Activated T-cell treated with anti-CD3 and anti-CD28 coated beads, Interleukin-2, amount 50 U/mL, for 24 hours (primary cell): ENCODE results near the gene MACROD2.

Experiments
- DNase-seq: peaks from one replicate; pipeline ENCODE4 v3.0.0-alpha.2; 2020
- H3K27ac Mint-ChIP-seq: 2 replicates; pipeline ENCODE4 v1.8.0; 2020; ENCODE audit warnings: mild to moderate bottlenecking, mixed read lengths
- H3K27me3 Mint-ChIP-seq: 2 replicates; pipeline ENCODE4 v1.8.0; 2020; ENCODE audit warnings: mixed read lengths
- H3K36me3 Mint-ChIP-seq: 2 replicates; pipeline ENCODE4 v1.8.0; 2020; ENCODE audit warnings: low read depth, mixed read lengths
- H3K4me1 Mint-ChIP-seq: 2 replicates; pipeline ENCODE4 v1.8.0; 2020; ENCODE audit warnings: low read depth, mixed read lengths
- H3K4me3 Mint-ChIP-seq: 2 replicates; pipeline ENCODE4 v1.8.0; 2020; ENCODE audit warnings: mild to moderate bottlenecking, moderate library complexity, mixed read lengths
- H3K9me3 Mint-ChIP-seq: 2 replicates; pipeline ENCODE4 v1.8.0; 2020; ENCODE audit warnings: mixed read lengths

Gene MACROD2

DNA sequence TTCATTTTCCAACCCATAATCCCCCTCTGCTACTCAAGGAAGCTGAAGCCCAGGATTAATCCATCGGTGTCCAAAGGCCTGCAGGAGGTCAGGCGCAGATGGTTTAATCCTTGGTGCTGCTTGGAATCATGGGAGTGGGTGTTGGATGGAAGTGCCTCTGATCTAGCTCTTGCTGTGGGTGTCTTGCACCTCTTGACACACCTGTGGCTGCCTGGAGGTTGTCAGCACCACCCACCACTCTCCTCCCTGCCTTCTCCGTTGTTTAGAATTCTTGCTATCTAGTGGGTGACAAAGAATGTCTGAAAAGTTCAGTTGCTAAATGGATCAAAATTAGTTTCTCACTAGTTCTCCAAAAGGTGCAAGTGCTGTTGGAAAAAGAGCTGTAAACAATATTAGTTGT lies 1416.5 kb downstream of the MACROD2 start:
- DNase-seq, result no peak
- Mint-ChIP-seq H3K27me3 (no peaks in the 10 kb centered on the region), H3K4me1 (no peaks in the 10 kb centered on the region), H3K9me3 (peaks cover 3% of the 10 kb centered on the region), H3K27ac (no peak overlapping the region), H3K4me3 (no peak overlapping the region), H3K36me3 (no peaks in the 10 kb centered on the region)

DNA sequence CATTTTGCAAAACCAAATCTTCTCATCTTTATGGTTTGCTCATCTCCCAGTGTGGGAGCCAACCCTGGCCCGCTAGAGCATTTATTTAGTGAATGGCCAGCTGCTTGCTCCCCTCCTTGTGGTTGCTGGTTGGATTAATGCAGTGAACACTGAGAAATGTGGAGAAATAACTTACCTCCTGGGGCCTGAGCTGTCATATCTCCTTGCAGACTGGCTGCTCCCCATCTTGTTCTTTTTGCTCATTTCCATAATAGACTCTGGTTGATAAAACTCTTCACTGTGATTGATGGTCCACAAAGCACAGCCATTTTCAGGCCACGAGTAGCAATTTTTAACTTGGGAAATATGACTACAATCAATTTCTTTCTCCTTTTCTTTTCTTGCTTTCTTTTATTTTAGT lies 1420.6 kb downstream of the MACROD2 start:
- DNase-seq, result no peak
- H3K4me3 Mint-ChIP-seq, result no peak overlapping the region
- H3K36me3 Mint-ChIP-seq, result no peaks in the 10 kb centered on the region
- H3K27ac Mint-ChIP-seq, result no peak overlapping the region
- H3K27me3 Mint-ChIP-seq, result no peaks in the 10 kb centered on the region
- H3K9me3 Mint-ChIP-seq, result no peaks in the 10 kb centered on the region
- H3K4me1 Mint-ChIP-seq, result no peaks in the 10 kb centered on the region

DNA sequence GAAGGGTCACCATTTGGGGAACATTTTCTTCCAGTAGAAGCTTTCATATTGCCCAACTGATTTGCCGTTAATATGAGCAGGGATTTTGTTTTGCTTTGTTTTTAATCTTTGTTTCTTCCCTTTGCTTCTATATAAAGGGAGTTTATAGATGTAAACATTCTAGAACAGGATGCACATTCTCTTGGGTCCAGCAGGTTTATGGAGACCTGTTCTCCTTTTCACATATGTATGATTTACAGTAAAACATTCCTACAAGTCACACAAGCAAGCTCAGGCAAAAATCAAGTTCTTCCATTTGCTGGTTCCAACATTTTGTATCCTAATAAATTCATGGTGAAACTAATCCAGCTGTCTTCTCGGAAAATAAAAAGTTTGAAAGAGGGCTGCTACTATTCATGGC lies 1424.5 kb downstream of the MACROD2 start:
- Mint-ChIP-seq H3K4me1 (no peaks in the 10 kb centered on the region), H3K27ac (no peak overlapping the region), H3K4me3 (no peak overlapping the region), H3K27me3 (no peaks in the 10 kb centered on the region), H3K36me3 (no peaks in the 10 kb centered on the region), H3K9me3 (peaks cover 3% of the 10 kb centered on the region)
- DNase-seq, result no peak

DNA sequence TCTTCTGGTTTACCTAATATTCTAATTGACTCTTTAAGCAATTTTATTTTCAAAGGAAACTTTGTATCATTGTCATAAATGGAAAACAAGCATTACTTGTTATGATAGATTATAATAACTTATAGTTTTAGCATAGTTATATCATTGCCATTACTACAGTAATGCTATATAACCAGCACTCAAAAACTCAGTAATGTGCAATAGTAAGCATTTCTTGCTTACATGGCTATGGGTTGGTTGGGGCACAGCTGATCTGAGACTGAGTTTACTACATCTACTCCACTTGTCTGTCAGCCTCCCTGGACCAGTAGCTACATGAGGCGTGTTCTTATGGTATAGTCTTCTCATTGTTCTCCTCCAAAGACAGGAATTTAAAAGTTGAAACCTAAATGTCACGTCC lies 1427.7 kb downstream of the MACROD2 start:
- no peaks in the 10 kb centered on the region for H3K36me3 Mint-ChIP-seq
- no peaks in the 10 kb centered on the region for H3K27me3 Mint-ChIP-seq
- no peak overlapping the region for H3K27ac Mint-ChIP-seq
- no peak overlapping the region for H3K4me3 Mint-ChIP-seq
- H3K4me1 Mint-ChIP-seq, result no peaks in the 10 kb centered on the region
- DNase-seq, result no peak
- peaks cover 14% of the 10 kb centered on the region for H3K9me3 Mint-ChIP-seq

DNA sequence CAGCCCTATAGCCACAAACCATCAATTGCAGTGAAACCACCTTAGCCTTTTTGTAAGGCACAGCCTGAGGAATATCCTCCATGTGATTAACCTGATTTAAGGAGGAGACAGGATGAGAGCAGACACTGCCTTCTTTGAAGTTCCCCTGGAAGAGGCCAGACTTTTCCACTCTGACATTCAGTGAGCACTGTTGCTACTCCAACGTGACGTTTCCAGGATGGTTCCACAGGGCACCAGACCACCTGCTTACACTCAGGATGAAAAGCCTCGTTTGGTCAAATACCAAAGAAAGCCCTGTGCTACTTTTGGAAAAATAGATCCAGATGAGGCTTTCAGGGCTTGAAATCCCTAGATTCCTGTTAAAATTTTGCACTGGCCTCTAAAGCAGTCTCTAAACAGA lies 1444.2 kb downstream of the MACROD2 start:
- no peak for DNase-seq
- Mint-ChIP-seq H3K36me3 (no peaks in the 10 kb centered on the region), H3K4me3 (no peak overlapping the region), H3K27me3 (no peaks in the 10 kb centered on the region), H3K27ac (no peak overlapping the region), H3K4me1 (no peaks in the 10 kb centered on the region), H3K9me3 (peaks cover 11% of the 10 kb centered on the region)

DNA sequence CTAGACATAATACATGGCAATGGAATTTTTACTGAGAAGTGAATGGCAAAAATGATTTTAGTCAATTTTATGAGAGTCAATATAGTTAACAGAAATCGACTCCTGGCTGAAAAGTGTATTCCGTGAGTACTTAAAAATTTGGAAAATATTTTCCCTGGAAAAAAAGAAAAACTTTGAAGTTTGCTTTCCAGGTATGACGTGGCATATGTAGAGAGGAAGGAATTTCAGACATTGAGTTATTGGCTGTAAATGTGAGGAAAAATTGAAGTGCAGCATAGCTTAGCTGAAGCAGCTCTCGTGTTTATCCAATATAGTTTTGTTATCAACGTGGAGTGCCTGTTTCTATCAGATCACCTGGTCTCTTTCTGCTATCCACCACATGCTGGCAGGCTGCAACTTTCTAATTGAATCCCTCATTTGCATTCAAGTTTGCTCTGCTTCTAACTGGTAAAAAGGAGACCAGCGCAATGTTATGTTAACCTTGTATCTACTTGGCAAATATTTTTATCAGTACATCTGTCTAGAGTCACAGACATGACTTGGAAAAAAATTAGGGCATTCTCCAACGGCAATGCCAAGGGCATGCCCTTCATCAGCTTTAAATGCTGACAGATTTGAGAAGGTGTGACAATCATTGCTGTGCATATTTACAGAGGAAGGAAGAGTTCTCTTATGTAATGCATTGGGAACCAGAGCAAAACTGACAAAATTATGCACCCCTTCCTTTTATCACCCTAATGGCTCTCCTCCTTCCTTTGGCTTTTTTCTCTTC lies 1444.9 kb downstream of the MACROD2 start:
- H3K27ac Mint-ChIP-seq, result no peak overlapping the region
- H3K9me3 Mint-ChIP-seq, result peaks cover 9% of the 10 kb centered on the region
- no peaks in the 10 kb centered on the region for H3K4me1 Mint-ChIP-seq
- H3K27me3 Mint-ChIP-seq, result no peaks in the 10 kb centered on the region
- no peaks in the 10 kb centered on the region for H3K36me3 Mint-ChIP-seq
- H3K4me3 Mint-ChIP-seq, result no peak overlapping the region
- DNase-seq, result no peak

DNA sequence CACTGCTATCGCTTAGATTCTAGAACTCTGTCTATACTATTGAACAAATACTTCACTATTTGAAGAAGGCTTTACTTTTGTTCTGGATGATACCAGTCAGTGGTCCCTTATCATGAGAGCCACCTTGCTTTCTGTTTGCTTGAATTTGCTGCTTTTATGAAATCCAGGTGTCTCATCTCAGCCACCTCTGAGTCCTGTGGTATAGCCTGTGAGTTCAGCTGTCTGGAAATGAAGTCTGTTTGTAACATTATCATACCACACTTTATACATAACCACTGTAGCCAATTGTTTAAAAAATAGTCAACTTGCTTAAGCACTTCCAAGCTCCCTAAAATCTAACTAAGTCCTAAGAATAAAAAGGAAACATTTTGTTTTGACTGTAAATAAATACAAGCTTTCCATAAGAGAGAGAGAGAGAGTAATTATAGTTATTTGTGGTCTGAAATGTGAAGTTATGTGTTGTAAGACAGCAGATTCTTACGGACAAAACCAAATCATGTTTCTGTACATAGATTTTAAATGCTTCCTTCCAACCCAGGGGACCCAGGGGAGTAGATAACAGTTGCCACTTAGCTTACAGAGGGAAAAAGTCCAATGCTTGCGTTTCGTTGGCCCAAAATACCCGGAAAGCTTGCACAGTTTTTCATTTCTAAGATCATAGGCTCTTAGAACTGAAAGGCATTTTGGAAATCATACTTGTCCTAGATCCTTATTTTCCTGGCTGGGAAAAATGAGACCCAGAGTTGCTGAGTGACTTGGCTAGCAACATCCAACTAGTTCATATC lies 1449.9 kb downstream of the MACROD2 start:
- no peaks in the 10 kb centered on the region for H3K36me3 Mint-ChIP-seq
- H3K4me1 Mint-ChIP-seq, result no peaks in the 10 kb centered on the region
- H3K27me3 Mint-ChIP-seq, result no peaks in the 10 kb centered on the region
- DNase-seq, result no peak
- peaks cover 5% of the 10 kb centered on the region for H3K9me3 Mint-ChIP-seq
- H3K4me3 Mint-ChIP-seq, result no peak overlapping the region
- no peak overlapping the region for H3K27ac Mint-ChIP-seq

DNA sequence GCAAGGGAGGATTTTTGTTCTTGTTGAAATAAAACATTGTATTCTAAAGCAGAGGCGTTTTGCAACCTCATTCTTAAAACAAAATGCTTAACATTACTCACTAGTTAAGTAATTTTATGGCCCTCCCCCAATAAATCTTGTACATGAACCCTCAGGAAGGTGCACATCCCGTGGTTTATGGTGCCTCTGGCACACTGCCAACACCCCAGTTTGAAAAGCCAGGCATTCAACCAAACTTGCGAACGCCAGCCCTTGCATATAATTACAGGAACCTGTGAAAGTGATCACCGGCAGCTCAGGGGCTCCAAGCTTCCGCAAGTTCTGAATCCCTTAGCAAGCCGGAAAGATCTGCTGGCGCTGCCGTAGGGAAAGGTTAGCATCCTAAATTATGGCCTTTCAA lies 1451.1 kb downstream of the MACROD2 start:
- no peaks in the 10 kb centered on the region for H3K27me3 Mint-ChIP-seq
- no peaks in the 10 kb centered on the region for H3K4me1 Mint-ChIP-seq
- H3K9me3 Mint-ChIP-seq, result peaks cover 5% of the 10 kb centered on the region
- no peak overlapping the region for H3K27ac Mint-ChIP-seq
- no peak for DNase-seq
- H3K36me3 Mint-ChIP-seq, result no peaks in the 10 kb centered on the region
- H3K4me3 Mint-ChIP-seq, result no peak overlapping the region

DNA sequence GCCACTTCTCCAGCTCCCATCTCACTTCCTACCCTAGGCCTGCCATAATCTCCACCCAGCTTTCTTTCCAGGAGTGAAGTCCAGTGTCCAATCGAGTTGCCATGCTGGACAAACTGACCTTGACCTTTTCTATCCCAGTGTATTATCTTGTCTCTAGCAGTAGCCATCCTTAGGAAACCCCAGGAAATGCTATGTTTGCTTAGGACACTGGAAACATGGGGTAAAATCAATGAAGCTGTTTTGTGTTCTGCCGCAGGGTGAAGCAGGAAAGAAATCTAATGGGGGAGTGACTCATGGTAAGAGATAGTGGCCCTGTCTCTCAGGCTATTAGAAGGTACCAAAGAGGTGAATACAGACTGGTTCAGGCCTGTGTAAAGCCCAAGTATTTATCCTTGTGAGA lies 1452.2 kb downstream of the MACROD2 start:
- H3K4me1 Mint-ChIP-seq, result no peaks in the 10 kb centered on the region
- no peak for DNase-seq
- no peak overlapping the region for H3K27ac Mint-ChIP-seq
- no peak overlapping the region for H3K4me3 Mint-ChIP-seq
- H3K27me3 Mint-ChIP-seq, result no peaks in the 10 kb centered on the region
- H3K36me3 Mint-ChIP-seq, result no peaks in the 10 kb centered on the region
- peaks cover 3% of the 10 kb centered on the region for H3K9me3 Mint-ChIP-seq

DNA sequence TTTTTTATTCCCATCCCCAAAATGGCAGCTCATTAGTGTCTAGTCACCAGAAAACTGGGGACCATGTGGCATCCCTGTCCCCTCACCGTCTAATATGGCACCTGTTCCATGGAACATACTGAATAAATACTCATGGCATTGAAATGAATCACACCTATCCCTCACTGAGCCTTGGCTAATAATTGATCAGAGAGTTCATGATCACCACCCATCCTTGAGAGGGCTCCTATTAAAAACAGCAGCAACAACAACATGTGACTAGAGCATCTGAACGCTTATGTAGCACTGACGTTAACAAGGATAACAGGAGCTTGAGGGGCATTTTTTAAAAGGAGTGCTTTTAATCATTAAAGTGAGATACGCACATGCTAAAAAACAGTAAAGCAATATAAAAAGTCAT lies 1453.7 kb downstream of the MACROD2 start:
- Mint-ChIP-seq H3K4me3 (no peak overlapping the region), H3K27me3 (no peaks in the 10 kb centered on the region), H3K4me1 (no peaks in the 10 kb centered on the region), H3K9me3 (peaks cover 3% of the 10 kb centered on the region), H3K27ac (no peak overlapping the region), H3K36me3 (no peaks in the 10 kb centered on the region)
- DNase-seq, result no peak

DNA sequence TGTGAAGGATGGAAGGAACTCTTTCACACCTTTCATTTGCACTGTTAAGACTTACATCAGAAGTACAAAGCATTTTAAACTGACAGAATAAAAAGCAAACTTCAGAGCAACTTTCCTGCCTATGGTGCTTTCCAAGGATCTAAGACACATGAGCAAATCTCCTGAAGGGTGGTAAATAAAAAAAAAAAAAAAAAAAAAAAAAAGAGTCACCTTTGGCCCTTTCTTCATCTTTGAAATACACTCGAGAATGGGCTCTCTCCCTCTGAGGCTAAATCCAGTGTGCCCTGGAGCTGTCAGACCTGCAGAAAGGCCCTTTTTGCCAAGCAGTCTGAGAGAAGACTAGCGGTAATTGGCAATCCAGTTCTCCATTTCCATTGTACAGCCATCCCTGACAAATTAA lies 1455.9 kb downstream of the MACROD2 start:
- no peak overlapping the region for H3K4me3 Mint-ChIP-seq
- DNase-seq, result no peak
- no peaks in the 10 kb centered on the region for H3K4me1 Mint-ChIP-seq
- H3K9me3 Mint-ChIP-seq, result peaks cover 3% of the 10 kb centered on the region
- no peaks in the 10 kb centered on the region for H3K36me3 Mint-ChIP-seq
- no peak overlapping the region for H3K27ac Mint-ChIP-seq
- H3K27me3 Mint-ChIP-seq, result no peaks in the 10 kb centered on the region

DNA sequence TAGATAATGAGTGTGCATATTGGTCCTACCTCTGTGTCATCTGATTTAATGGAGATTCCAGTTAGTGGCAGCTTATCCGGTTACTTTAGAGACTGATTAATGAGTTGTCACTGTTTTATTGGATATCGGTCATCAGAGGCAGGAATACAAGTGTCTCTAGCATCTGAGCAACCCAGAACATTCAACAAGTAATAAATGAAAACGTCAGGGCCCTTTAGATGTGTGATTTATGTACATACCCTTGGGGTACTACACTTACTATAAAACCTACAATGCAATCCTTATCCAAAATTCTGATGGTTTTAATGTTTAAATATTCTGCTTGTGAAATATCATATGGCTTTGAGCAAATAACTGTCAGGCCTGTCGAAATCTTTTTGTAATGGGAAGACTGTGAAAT lies 1460.0 kb downstream of the MACROD2 start:
- DNase-seq, result no peak
- H3K4me3 Mint-ChIP-seq, result no peak overlapping the region
- no peak overlapping the region for H3K27ac Mint-ChIP-seq
- H3K9me3 Mint-ChIP-seq, result peaks cover 4% of the 10 kb centered on the region
- no peaks in the 10 kb centered on the region for H3K36me3 Mint-ChIP-seq
- H3K4me1 Mint-ChIP-seq, result no peaks in the 10 kb centered on the region
- H3K27me3 Mint-ChIP-seq, result no peaks in the 10 kb centered on the region

DNA sequence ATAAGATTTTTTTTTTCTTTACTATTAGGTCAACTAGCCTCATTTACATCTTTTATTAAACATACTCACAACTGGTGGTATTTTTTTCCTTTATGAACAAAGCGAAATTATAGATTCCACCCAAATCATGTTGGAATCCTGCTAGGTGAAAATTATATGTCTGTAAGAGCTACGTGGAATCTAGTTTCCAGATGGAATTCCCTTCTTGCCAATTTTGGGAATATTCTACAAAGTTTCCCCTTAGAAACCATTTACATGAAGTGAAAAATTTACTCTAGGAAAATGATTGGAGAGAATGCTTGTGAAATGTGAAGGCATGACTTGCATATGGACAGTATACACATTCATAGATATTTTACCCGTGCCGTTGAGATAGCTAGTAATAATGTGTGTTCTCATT lies 1466.6 kb downstream of the MACROD2 start:
- Mint-ChIP-seq H3K4me1 (no peaks in the 10 kb centered on the region), H3K27ac (no peak overlapping the region), H3K9me3 (peaks cover 11% of the 10 kb centered on the region), H3K4me3 (no peak overlapping the region), H3K36me3 (no peaks in the 10 kb centered on the region), H3K27me3 (no peaks in the 10 kb centered on the region)
- no peak for DNase-seq

DNA sequence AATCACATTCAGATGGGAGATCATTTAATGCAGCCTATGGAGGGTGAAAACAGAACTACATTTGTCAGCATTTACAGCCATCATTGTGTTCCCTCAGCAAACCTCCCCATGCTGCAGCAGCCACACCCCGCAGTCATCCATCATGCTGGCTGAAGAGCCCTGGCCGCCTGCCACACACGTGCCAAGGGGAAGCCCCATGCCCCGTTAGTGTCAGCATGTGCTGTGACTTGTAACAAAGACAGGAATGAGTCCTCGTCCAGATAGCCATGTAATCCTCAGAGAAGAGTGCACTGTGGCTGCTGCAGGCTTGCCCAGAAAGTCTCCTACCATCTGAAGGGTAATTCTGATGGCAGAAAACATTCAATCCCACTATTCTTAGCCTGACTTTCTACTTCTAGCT lies 1480.2 kb downstream of the MACROD2 start:
- Mint-ChIP-seq H3K27me3 (no peaks in the 10 kb centered on the region), H3K4me3 (no peak overlapping the region), H3K4me1 (no peaks in the 10 kb centered on the region), H3K27ac (no peak overlapping the region), H3K9me3 (peaks cover 10% of the 10 kb centered on the region), H3K36me3 (no peaks in the 10 kb centered on the region)
- no peak for DNase-seq

DNA sequence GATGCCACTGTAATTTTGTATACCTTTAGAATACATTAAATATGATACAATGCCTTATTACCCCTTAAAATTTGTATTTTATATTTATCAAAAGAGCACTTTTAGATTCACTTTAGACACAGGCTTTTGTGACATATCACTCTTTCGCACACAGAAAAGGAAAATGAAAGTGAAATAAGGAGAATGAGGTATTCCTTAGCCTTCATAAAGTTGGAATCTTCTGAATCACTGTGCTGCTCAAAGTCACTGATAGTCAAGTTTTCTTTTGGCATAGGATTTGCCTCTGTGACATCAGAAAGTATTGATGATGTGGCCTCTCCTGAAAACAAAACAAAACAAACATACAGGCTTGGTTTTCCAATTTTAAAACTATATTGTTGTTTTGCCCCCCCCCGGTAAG lies 1480.9 kb downstream of the MACROD2 start:
- DNase-seq, result no peak
- no peaks in the 10 kb centered on the region for H3K36me3 Mint-ChIP-seq
- H3K27me3 Mint-ChIP-seq, result no peaks in the 10 kb centered on the region
- no peak overlapping the region for H3K4me3 Mint-ChIP-seq
- no peak overlapping the region for H3K27ac Mint-ChIP-seq
- no peaks in the 10 kb centered on the region for H3K4me1 Mint-ChIP-seq
- peaks cover 12% of the 10 kb centered on the region for H3K9me3 Mint-ChIP-seq
